Esophagus muscularis mucosa (tissue), 4 donors: ENCODE data around the gene TTC24.

Experiments
- CTCF ChIP-seq, 3 experiments: fragments of 200-600 bp in 2 of 3; fragments of 450-650 bp in 1 of 3; sonication (generic) in 2 of 3; IDR thresholded peaks; one replicate each; pipeline ENCODE4 v1.5.1; 2017 to 2019; ENCODE audit warnings: antibody characterized with exemption in 3 of 3, mild to moderate bottlenecking in 2 of 3, moderate library complexity in 1 of 3
- EP300 ChIP-seq: sonication (generic); formaldehyde crosslinking; IDR thresholded peaks from one replicate; pipeline ENCODE4 v1.6.1; 2017; ENCODE audit warnings: antibody characterized with exemption
- POLR2A ChIP-seq: fragments of 450-650 bp; IDR thresholded peaks from one replicate; pipeline ENCODE4 v1.6.1; 2017; ENCODE audit warnings: antibody characterized with exemption, moderate library complexity, mild to moderate bottlenecking, low read depth
- POLR2AphosphoS5 ChIP-seq, 2 donors: sonication (generic); formaldehyde crosslinking; IDR thresholded peaks; one replicate each; pipeline ENCODE4 v1.6.1; 2017; ENCODE audit warnings: antibody characterized with exemption in 2 of 2

- no peak for TF ChIP-seq CTCF (IDR thresholded peaks at IDR 0.05)
- no peak for TF ChIP-seq POLR2A
- TF ChIP-seq POLR2AphosphoS5 (IDR thresholded peaks at IDR 0.05) = no peak
- TF ChIP-seq EP300 = no peak
Observed at GRCh38 chr1:156556354-156556753, 23.2 kb upstream of the TTC24 start.
